Esophagus muscularis mucosa (tissue), 4 donors: Measurements from ENCODE around the gene WDR82. TPM values are rescaled to one million over a fixed set of nuclear protein-coding genes. Genes with fewer than 3 reads are reported as not detected.

Source experiments
- DNase-seq: peaks from one replicate; pipeline ENCODE4 v3.0.0-alpha.2; 2017; ENCODE audit errors: extremely low spot score
- H3K27ac ChIP-seq, 4 donors: fragments of 200-600 bp; sonication (generic); replicated peaks in 1 of 4; 1 replicate in 3 of 4; 2 replicates in 1 of 4; pipeline ENCODE4 v1.5.1; 2016 to 2019; ENCODE audit warnings: mild to moderate bottlenecking in 1 of 4
- H3K27me3 ChIP-seq, 4 donors: fragments of 200-600 bp; sonication (generic); one replicate each; pipeline versions ENCODE4 v1.5.1 to v1.6.0; 2016 to 2019
- H3K36me3 ChIP-seq, 4 donors: fragments of 200-600 bp; sonication (generic); one replicate each; pipeline ENCODE4 v1.5.1; 2016 to 2019
- H3K4me1 ChIP-seq, 4 donors: fragments of 200-600 bp; sonication (generic); one replicate each; pipeline ENCODE4 v1.5.1; 2016 to 2019
- H3K4me3 ChIP-seq, 4 donors: fragments of 200-600 bp; sonication (generic); 1 replicate in 2 of 4; 2 replicates in 2 of 4; pipeline ENCODE4 v1.5.1; 2016 to 2019; ENCODE audit warnings: mild to moderate bottlenecking in 4 of 4, moderate library complexity in 1 of 4
- H3K9me3 ChIP-seq, 4 donors: fragments of 200-600 bp; sonication (generic); 1 replicate in 3 of 4; 2 replicates in 1 of 4; pipeline ENCODE4 v1.5.1; 2016 to 2019
- EP300 ChIP-seq: sonication (generic); formaldehyde crosslinking; IDR thresholded peaks from one replicate; pipeline ENCODE4 v1.6.1; 2017; ENCODE audit warnings: antibody characterized with exemption
- POLR2A ChIP-seq: fragments of 450-650 bp; IDR thresholded peaks from one replicate; pipeline ENCODE4 v1.6.1; 2017; ENCODE audit warnings: antibody characterized with exemption, moderate library complexity, mild to moderate bottlenecking, low read depth
- POLR2AphosphoS5 ChIP-seq, 2 donors: sonication (generic); formaldehyde crosslinking; IDR thresholded peaks; one replicate each; pipeline ENCODE4 v1.6.1; 2017; ENCODE audit warnings: antibody characterized with exemption in 2 of 2
- WGBS: methylation state at CpG from one replicate; pipeline ENCODE4 v1.1.5; 2018; 5-methylcytosine and 5-hydroxymethylcytosine counted together
- intact Hi-C: fragments of 100-400 bp; cut with DNase I; formaldehyde crosslinking; loops from one replicate; pipeline ENCODE4 v1.15.1; 2023
- total RNA-seq, 4 donors: library from RNA; depleted of rRNA; stranded (reverse); fragments of >200 nt; gene quantifications; one replicate each; pipeline versions ENCODE4 v1.1.0 to v1.2.1, GENCODE V29; 2016
- TF ChIP-seq, protein P1 (sequence below), 3 experiments: fragments of 200-600 bp in 2 of 3; fragments of 450-650 bp in 1 of 3; sonication (generic) in 2 of 3; IDR thresholded peaks; one replicate each; pipeline ENCODE4 v1.5.1; 2017 to 2019; ENCODE audit warnings: antibody characterized with exemption in 3 of 3, mild to moderate bottlenecking in 2 of 3, moderate library complexity in 1 of 3

Gene WDR82
- total RNA-seq, 4 donors from 2014 or later: 62.6 to 101 (median 80.9) TPM

GRCh38 chr3:52230889-52231499 lies 47.5 kb downstream of the WDR82 start:
- TF ChIP-seq POLR2A (no peak), EP300 (no peak), POLR2AphosphoS5 (IDR thresholded peaks at IDR 0.05) (no peak)
- TF ChIP-seq, protein P1, sequence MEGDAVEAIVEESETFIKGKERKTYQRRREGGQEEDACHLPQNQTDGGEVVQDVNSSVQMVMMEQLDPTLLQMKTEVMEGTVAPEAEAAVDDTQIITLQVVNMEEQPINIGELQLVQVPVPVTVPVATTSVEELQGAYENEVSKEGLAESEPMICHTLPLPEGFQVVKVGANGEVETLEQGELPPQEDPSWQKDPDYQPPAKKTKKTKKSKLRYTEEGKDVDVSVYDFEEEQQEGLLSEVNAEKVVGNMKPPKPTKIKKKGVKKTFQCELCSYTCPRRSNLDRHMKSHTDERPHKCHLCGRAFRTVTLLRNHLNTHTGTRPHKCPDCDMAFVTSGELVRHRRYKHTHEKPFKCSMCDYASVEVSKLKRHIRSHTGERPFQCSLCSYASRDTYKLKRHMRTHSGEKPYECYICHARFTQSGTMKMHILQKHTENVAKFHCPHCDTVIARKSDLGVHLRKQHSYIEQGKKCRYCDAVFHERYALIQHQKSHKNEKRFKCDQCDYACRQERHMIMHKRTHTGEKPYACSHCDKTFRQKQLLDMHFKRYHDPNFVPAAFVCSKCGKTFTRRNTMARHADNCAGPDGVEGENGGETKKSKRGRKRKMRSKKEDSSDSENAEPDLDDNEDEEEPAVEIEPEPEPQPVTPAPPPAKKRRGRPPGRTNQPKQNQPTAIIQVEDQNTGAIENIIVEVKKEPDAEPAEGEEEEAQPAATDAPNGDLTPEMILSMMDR (IDR thresholded peaks at IDR 0.05): no peak

DNA sequence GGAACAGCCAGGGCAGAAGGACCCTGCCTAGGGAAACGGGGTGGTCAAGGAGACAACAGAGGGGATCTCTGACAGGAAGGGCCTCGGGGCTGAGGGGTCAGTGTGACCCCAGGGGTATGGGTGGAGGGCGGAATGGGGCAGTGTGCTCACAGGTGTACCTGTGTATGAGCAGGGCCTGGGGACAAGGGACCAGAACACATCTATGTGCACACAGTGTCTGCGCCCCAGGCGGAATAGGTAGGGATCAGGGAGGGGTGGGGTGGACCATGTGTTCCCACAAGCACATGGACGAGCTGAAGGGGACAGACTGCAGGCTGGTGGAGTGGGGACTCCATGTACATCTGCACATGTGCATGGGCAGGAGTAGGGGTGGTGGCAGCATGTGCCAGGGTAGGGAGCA lies 48.0 kb downstream of the WDR82 start:
- Histone ChIP-seq H3K27me3 (no peaks in the 10 kb centered on the region), H3K9me3 (no peaks in the 10 kb centered on the region), H3K4me3 (no peak overlapping the region), H3K27ac (no peak overlapping the region), H3K36me3 (peaks cover 28 to 80% (median 62%) of the 10 kb centered on the region in 4 donors), H3K4me1 (peaks cover 16 to 41% (median 38%) of the 10 kb centered on the region in 4 donors)
- no peak for TF ChIP-seq EP300
- intact Hi-C loops: loop anchor here (2.0 kb wide), 1 partner anchor 106 kb away; no protein-coding TSS in a partner anchor
- DNase-seq: no peak
- 84% methylated on average over 5 of the region's 6 CpGs for WGBS

More at GRCh38 chr3:52230889-52231499, 47.5 kb downstream of the WDR82 start:
- Histone ChIP-seq H3K27ac (no peak overlapping the region), H3K9me3 (no peaks in the 10 kb centered on the region), H3K36me3 (peaks cover 28 to 80% (median 62%) of the 10 kb centered on the region in 4 donors), H3K4me3 (no peak overlapping the region), H3K27me3 (no peaks in the 10 kb centered on the region), H3K4me1 (peaks cover 21 to 46% (median 43%) of the 10 kb centered on the region in 4 donors)
- intact Hi-C loops: loop anchor here (2.0 kb wide), 1 partner anchor 106 kb away; no protein-coding TSS in a partner anchor
- no peak for DNase-seq
- 87% methylated on average over 3 of the region's 16 CpGs for WGBS

- Histone ChIP-seq H3K4me1 (peaks cover 15 to 33% (median 30%) of the 10 kb centered on the region in 4 donors), H3K36me3 (peaks cover 28 to 74% (median 59%) of the 10 kb centered on the region in 4 donors), H3K4me3 (no peak overlapping the region), H3K9me3 (no peaks in the 10 kb centered on the region), H3K27me3 (no peaks in the 10 kb centered on the region), H3K27ac (no peak overlapping the region)
- DNase-seq: no peak
- 93% methylated on average over 8 of the region's 13 CpGs for WGBS
- TF ChIP-seq, protein P1 (IDR thresholded peaks at IDR 0.05): no peak
- TF ChIP-seq POLR2A (no peak), POLR2AphosphoS5 (IDR thresholded peaks at IDR 0.05) (no peak), EP300 (no peak)
- intact Hi-C loops: loop anchor here (2.0 kb wide), 1 partner anchor 107 kb away; no protein-coding TSS in a partner anchor
Measured at GRCh38 chr3:52229656-52230055, 48.8 kb downstream of the WDR82 start.

GRCh38 chr3:52228751-52229291 lies 49.6 kb downstream of the WDR82 start:
- H3K4me3 ChIP-seq: no peak overlapping the region
- no peak overlapping the region for H3K27ac ChIP-seq
- WGBS: 92% methylated on average over 12 of the region's 21 CpGs
- no peaks in the 10 kb centered on the region for H3K9me3 ChIP-seq
- H3K4me1 ChIP-seq: peaks cover 15 to 25% (median 22%) of the 10 kb centered on the region in 4 donors
- peaks cover 28 to 66% (median 55%) of the 10 kb centered on the region in 4 donors for H3K36me3 ChIP-seq
- no peaks in the 10 kb centered on the region for H3K27me3 ChIP-seq
- TF ChIP-seq POLR2AphosphoS5 (IDR thresholded peaks at IDR 0.05) (no peak), POLR2A (no peak), EP300 (no peak)
- TF ChIP-seq, protein P1 (IDR thresholded peaks at IDR 0.05): no peak
- intact Hi-C loops: no loop called here
- DNase-seq: no peak

- H3K27ac ChIP-seq: no peak overlapping the region
- H3K4me3 ChIP-seq: no peak overlapping the region
- H3K36me3 ChIP-seq: peaks cover 28 to 63% (median 53%) of the 10 kb centered on the region in 4 donors
- intact Hi-C loops: no loop called here
- no peak for TF ChIP-seq EP300
- no peak for TF ChIP-seq POLR2AphosphoS5 (IDR thresholded peaks at IDR 0.05)
- TF ChIP-seq, protein P1 (IDR thresholded peaks at IDR 0.05): no peak
- TF ChIP-seq POLR2A: no peak
- no peak for DNase-seq
- H3K9me3 ChIP-seq: no peaks in the 10 kb centered on the region
- peaks cover 13 to 22% (median 19%) of the 10 kb centered on the region in 4 donors for H3K4me1 ChIP-seq
- 77% methylated on average over 8 of the region's 10 CpGs for WGBS
- no peaks in the 10 kb centered on the region for H3K27me3 ChIP-seq
Measured at GRCh38 chr3:52228266-52228665, 50.2 kb downstream of the WDR82 start.
